Measurements from ENCODE around the gene CTAG1A. TPM values are rescaled to one million over a fixed set of nuclear protein-coding genes. Genes with fewer than 3 reads are reported as not detected.

The CTAG1A gene
- polyA plus RNA-seq, 1 donor from 2014 or later: not detected

GRCh38 chrX:154602766-154603437, 18.0 kb downstream of the CTAG1A start:
- H3K27ac ChIP-seq (ENCODE audit: low read length): no peak overlapping the region
- H3K4me2 ChIP-seq (ENCODE audit: low read length): no peak overlapping the region
- no peaks in the 10 kb centered on the region for H3F3A ChIP-seq (ENCODE audit: insufficient read depth, low read length, poor library complexity, severe bottlenecking)
- no peak overlapping the region for H3K4me3 ChIP-seq (ENCODE audit: low read length)
- no peak overlapping the region for H2AFZ ChIP-seq (ENCODE audit: low read depth, low read length)
- H3K79me2 ChIP-seq (replicated peaks; ENCODE audit: insufficient read depth, low read length): no peaks in the 10 kb centered on the region
- H3K9me2 ChIP-seq (ENCODE audit: insufficient read depth, low read length): no peaks in the 10 kb centered on the region
- H3K9me3 ChIP-seq (ENCODE audit: low read length): no peaks in the 10 kb centered on the region
- H3K9ac ChIP-seq (ENCODE audit: low read length): no peak overlapping the region
- no peak for TF ChIP-seq MXI1 (conservative IDR thresholded peaks at IDR 0.05; ENCODE audit: poor library complexity, severe bottlenecking)
- no peak for TF ChIP-seq REST (IDR thresholded peaks at IDR 0.05; ENCODE audit: borderline replicate concordance)
- no peak for TF ChIP-seq TAF1 (IDR thresholded peaks at IDR 0.05; ENCODE audit: low read depth)
- TF ChIP-seq POLR2AphosphoS5 (IDR thresholded peaks at IDR 0.05): no peak
- no peaks in the 10 kb centered on the region for H3K36me3 ChIP-seq (ENCODE audit: insufficient read depth, low read length)
- H3K27me3 ChIP-seq (ENCODE audit: insufficient read depth, low read depth, low read length): no peaks in the 10 kb centered on the region
- no peaks in the 10 kb centered on the region for H4K20me1 ChIP-seq (ENCODE audit: insufficient read depth)

GRCh38 chrX:154603438-154604430, 18.8 kb downstream of the CTAG1A start:
- Histone ChIP-seq H3K36me3 (ENCODE audit: insufficient read depth, low read length) (no peaks in the 10 kb centered on the region), H3K9me2 (ENCODE audit: insufficient read depth, low read length) (no peaks in the 10 kb centered on the region), H3K9me3 (ENCODE audit: low read length) (no peaks in the 10 kb centered on the region), H3K27me3 (ENCODE audit: insufficient read depth, low read depth, low read length) (no peaks in the 10 kb centered on the region), H4K20me1 (ENCODE audit: insufficient read depth) (no peaks in the 10 kb centered on the region), H3K79me2 (replicated peaks; ENCODE audit: insufficient read depth, low read length) (no peaks in the 10 kb centered on the region), H3F3A (ENCODE audit: insufficient read depth, low read length, poor library complexity, severe bottlenecking) (no peaks in the 10 kb centered on the region), H3K9ac (ENCODE audit: low read length) (no peak overlapping the region), H3K27ac (ENCODE audit: low read length) (no peak overlapping the region), H2AFZ (ENCODE audit: low read depth, low read length) (no peak overlapping the region), H3K4me3 (ENCODE audit: low read length) (no peak overlapping the region), H3K4me2 (ENCODE audit: low read length) (no peak overlapping the region)
- TF ChIP-seq, protein P1, sequence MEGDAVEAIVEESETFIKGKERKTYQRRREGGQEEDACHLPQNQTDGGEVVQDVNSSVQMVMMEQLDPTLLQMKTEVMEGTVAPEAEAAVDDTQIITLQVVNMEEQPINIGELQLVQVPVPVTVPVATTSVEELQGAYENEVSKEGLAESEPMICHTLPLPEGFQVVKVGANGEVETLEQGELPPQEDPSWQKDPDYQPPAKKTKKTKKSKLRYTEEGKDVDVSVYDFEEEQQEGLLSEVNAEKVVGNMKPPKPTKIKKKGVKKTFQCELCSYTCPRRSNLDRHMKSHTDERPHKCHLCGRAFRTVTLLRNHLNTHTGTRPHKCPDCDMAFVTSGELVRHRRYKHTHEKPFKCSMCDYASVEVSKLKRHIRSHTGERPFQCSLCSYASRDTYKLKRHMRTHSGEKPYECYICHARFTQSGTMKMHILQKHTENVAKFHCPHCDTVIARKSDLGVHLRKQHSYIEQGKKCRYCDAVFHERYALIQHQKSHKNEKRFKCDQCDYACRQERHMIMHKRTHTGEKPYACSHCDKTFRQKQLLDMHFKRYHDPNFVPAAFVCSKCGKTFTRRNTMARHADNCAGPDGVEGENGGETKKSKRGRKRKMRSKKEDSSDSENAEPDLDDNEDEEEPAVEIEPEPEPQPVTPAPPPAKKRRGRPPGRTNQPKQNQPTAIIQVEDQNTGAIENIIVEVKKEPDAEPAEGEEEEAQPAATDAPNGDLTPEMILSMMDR (IDR thresholded peaks at IDR 0.05; ENCODE audit: poor library complexity, severe bottlenecking): no peak
- TF ChIP-seq EP300 (conservative IDR thresholded peaks at IDR 0.05; ENCODE audit: poor library complexity, severe bottlenecking) (no peak), POLR2AphosphoS5 (IDR thresholded peaks at IDR 0.05) (no peak), TAF1 (IDR thresholded peaks at IDR 0.05; ENCODE audit: low read depth) (no peak), EZH2 (IDR thresholded peaks at IDR 0.05; ENCODE audit: borderline replicate concordance, insufficient read depth, low read length, poor library complexity, severe bottlenecking) (no peak), REST (IDR thresholded peaks at IDR 0.05; ENCODE audit: borderline replicate concordance) (no peak), SMC3 (conservative IDR thresholded peaks at IDR 0.05; ENCODE audit: poor library complexity) (no peak), RAD21 (conservative IDR thresholded peaks at IDR 0.05) (no peak), MXI1 (conservative IDR thresholded peaks at IDR 0.05; ENCODE audit: poor library complexity, severe bottlenecking) (no peak)
